DND-41 (cell line): ENCODE results near the gene FBXO47.
A peak's percentile ranks its signal among the peaks of the same experiment; 100 is the strongest.

Experiments
- ATAC-seq: fragments of 200-7000 bp; cut with Tn5 transposase; 3 replicates; pipeline ENCODE4 v1.9.1; 2021; ENCODE audit warnings: low read depth; ENCODE audit not compliant: insufficient read depth
- DNase-seq: peaks from one replicate; pipeline ENCODE4 v3.0.0-alpha.2; 2020
- H2AFZ ChIP-seq: 2 replicates; pipeline ENCODE4 v1.6.0; 2012; ENCODE audit warnings: low read depth, low read length
- H3K27ac ChIP-seq: 2 replicates; pipeline ENCODE4 v1.5.1; 2012; ENCODE audit warnings: low read length, inconsistent platforms
- H3K27me3 ChIP-seq: fragments of 200-600 bp; sonication (generic); 2 replicates; pipeline ENCODE4 v1.6.0; 2012; ENCODE audit warnings: low read length, mild to moderate bottlenecking, inconsistent platforms; ENCODE audit not compliant: insufficient read depth, poor library complexity
- H3K36me3 ChIP-seq: 2 replicates; pipeline ENCODE4 v1.5.1; 2012; ENCODE audit warnings: low read length, inconsistent platforms; ENCODE audit not compliant: insufficient read depth
- H3K4me1 ChIP-seq: 2 replicates; pipeline ENCODE4 v1.5.1; 2012; ENCODE audit warnings: mild to moderate bottlenecking, low read length; ENCODE audit not compliant: insufficient read depth
- H3K4me2 ChIP-seq: 2 replicates; pipeline ENCODE4 v1.6.0; 2012; ENCODE audit warnings: mild to moderate bottlenecking, moderate library complexity, low read length, inconsistent platforms; ENCODE audit not compliant: insufficient read depth
- H3K4me3 ChIP-seq, 2 experiments: fragments of 200-600 bp in 1 of 2; shearing (Covaris generic) in 1 of 2; 2 replicates each; pipeline ENCODE4 v1.5.1; 2012 to 2016; ENCODE audit warnings: inconsistent platforms in 2 of 2, low read length in 2 of 2, mild to moderate bottlenecking in 2 of 2, low read depth in 1 of 2, moderate library complexity in 1 of 2
- H3K79me2 ChIP-seq: 2 replicates; pipeline ENCODE4 v1.6.0; 2012; ENCODE audit warnings: low read length, inconsistent platforms; ENCODE audit not compliant: insufficient read depth
- H3K9ac ChIP-seq: 2 replicates; pipeline ENCODE4 v1.6.0; 2012; ENCODE audit warnings: low read depth, mild to moderate bottlenecking, inconsistent platforms, low read length, moderate library complexity
- H3K9me3 ChIP-seq: 2 replicates; pipeline ENCODE4 v1.5.1; 2012; ENCODE audit warnings: low read length, moderate library complexity, mild to moderate bottlenecking, inconsistent platforms; ENCODE audit not compliant: insufficient read depth, severe bottlenecking
- H4K20me1 ChIP-seq: 2 replicates; pipeline ENCODE4 v1.6.0; 2012; ENCODE audit warnings: low read length; ENCODE audit not compliant: insufficient read depth
- EZH2 ChIP-seq: IDR thresholded peaks from 3 replicates; pipeline ENCODE4 v1.6.1; 2012; ENCODE audit warnings: borderline replicate concordance, low read depth, mild to moderate bottlenecking, moderate library complexity, low read length, inconsistent platforms; ENCODE audit not compliant: severe bottlenecking
- TF ChIP-seq, protein P1 (sequence below): IDR thresholded peaks from 2 replicates; pipeline ENCODE4 v1.5.1; 2012; ENCODE audit warnings: borderline replicate concordance, low read length, moderate library complexity, mild to moderate bottlenecking; ENCODE audit not compliant: poor library complexity, severe bottlenecking; ENCODE audit errors: extremely low read depth

Gene FBXO47

DNA sequence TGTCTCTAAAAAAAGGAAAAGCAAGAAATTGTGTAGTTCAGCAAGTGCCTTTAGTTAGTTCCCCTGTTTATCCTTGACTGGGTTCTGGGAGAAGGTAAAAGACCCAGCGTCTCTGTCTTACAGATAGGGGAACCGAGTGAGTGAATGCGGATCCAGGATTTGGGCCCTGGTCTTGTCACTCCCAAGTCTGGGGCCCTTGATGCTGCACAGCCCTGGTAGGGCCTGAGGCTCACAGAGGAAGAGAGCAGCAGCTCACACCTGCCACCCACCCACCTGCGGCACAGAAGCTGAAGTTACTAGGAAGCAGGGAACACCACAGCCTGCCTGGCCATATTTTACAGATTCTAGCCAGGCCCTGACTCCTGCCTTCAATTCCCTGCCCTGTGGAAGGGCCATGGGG lies 75.1 kb downstream of the FBXO47 start:
- TF ChIP-seq, protein P1, sequence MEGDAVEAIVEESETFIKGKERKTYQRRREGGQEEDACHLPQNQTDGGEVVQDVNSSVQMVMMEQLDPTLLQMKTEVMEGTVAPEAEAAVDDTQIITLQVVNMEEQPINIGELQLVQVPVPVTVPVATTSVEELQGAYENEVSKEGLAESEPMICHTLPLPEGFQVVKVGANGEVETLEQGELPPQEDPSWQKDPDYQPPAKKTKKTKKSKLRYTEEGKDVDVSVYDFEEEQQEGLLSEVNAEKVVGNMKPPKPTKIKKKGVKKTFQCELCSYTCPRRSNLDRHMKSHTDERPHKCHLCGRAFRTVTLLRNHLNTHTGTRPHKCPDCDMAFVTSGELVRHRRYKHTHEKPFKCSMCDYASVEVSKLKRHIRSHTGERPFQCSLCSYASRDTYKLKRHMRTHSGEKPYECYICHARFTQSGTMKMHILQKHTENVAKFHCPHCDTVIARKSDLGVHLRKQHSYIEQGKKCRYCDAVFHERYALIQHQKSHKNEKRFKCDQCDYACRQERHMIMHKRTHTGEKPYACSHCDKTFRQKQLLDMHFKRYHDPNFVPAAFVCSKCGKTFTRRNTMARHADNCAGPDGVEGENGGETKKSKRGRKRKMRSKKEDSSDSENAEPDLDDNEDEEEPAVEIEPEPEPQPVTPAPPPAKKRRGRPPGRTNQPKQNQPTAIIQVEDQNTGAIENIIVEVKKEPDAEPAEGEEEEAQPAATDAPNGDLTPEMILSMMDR, result no peak
- TF ChIP-seq EZH2, result no peak
- Histone ChIP-seq H3K27me3 (no peaks in the 10 kb centered on the region), H2AFZ (no peak overlapping the region), H3K4me1 (peaks cover 20% of the 10 kb centered on the region), H4K20me1 (peaks cover 27% of the 10 kb centered on the region), H3K79me2 (peaks cover 27% of the 10 kb centered on the region), H3K4me2 (no peak overlapping the region), H3K36me3 (peaks cover 86% of the 10 kb centered on the region), H3K27ac (no peak overlapping the region), H3K9ac (no peak overlapping the region), H3K4me3 (no peak overlapping the region), H3K9me3 (no peaks in the 10 kb centered on the region)
- ATAC-seq, result no peak
- DNase-seq, result no peak

DNA sequence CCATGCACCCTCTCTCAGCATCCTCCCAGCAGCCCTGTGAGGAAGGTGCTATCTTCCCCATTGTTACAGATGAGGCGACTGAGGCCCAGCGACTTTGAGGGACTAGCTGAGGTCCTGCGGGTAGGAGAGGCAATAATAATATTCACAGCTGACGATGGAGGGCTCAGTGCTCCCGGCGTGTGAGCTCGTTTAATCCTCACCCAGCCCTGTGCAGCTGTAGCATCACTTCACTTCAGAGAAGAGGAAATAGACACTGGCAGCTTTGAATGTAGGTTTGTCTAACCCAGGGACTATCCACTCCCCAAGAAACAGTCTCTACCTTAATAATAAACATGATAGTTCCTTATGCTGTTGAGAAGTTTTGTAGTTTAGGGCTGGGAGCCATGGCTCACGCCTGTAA lies 75.8 kb downstream of the FBXO47 start:
- Histone ChIP-seq H3K27ac (no peak overlapping the region), H4K20me1 (peaks cover 32% of the 10 kb centered on the region)

DNA sequence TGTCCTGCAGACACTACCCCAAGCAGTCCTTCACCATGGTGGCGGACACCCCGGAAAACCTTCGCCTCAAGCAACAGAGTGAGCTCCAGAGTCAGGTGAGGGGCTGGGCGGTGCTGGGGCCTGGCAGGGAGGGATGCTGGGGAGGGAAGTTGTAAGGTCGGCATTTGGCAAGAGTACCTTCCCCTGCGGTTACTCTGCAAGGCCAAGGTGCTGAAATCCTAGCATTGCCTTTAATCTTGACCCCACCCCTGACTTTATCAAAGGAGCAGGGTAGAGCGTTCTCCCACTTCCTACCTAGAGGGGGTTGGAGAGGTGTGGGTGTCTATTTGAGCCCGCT lies 76.8 kb downstream of the FBXO47 start:
- Histone ChIP-seq H3K27me3 (no peaks in the 10 kb centered on the region), H3K79me2 (peaks cover 44% of the 10 kb centered on the region), H3K27ac (no peak overlapping the region), H3K9ac (no peak overlapping the region), H3K4me1 (peaks cover 3% of the 10 kb centered on the region; the same call in 1 of the 2 replicates), H4K20me1 (peaks cover 43% of the 10 kb centered on the region), H3K4me2 (no peak overlapping the region), H2AFZ (no peak overlapping the region), H3K9me3 (no peaks in the 10 kb centered on the region), H3K4me3 (no peak overlapping the region), H3K36me3 (peaks cover 86% of the 10 kb centered on the region)
- TF ChIP-seq EZH2, result no peak
- TF ChIP-seq, protein P1, result no peak
- no peak for DNase-seq
- no peak for ATAC-seq

More for the DNA sequence above, 75.8 kb downstream of the FBXO47 start:
- Histone ChIP-seq H3K9me3 (no peaks in the 10 kb centered on the region), H3K36me3 (peaks cover 86% of the 10 kb centered on the region), H3K4me1 (peaks cover 14% of the 10 kb centered on the region), H3K79me2 (peaks cover 33% of the 10 kb centered on the region), H3K4me2 (no peak overlapping the region), H3K9ac (no peak overlapping the region), H2AFZ (no peak overlapping the region), H3K27me3 (no peaks in the 10 kb centered on the region), H3K4me3 (no peak overlapping the region)
- ATAC-seq (no peak), DNase-seq (no peak)
- no peak for TF ChIP-seq EZH2
- TF ChIP-seq, protein P1, result no peak

DNA sequence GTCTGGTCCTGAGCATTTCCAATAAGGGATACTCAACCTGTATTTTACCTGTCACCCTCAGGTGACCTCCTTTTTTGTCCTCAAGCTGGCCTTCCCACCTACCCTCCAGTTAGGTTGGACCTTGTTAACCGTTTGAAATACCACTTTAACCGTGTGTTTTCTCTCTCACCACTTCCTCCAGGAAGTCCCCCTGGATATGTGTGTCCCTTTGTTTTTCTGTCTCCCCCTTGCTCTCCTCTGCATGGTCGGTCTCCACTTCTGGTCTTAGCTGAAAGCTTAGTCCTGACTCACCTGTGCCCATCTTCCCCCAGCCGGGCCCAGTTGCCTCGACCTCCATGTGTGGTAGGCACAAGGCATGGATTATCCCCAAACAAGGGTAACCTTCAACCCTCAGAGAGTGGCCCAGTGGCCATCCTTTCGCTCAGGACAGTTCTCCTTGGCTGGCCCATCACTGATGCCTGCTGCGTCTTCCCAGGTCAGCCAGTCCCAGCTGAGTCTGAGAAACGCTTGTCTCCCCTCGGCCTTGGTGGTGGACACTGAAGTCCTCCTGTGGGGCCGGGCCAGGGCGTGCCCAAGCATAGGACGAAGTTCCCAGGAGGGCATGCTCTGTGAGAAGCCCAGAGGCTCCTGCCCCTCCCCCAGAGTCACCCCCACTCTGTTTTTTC lies 77.3 kb downstream of the FBXO47 start:
- no peak for TF ChIP-seq EZH2
- TF ChIP-seq, protein P1, result no peak
- no peaks in the 10 kb centered on the region; the same call in 1 of the 2 replicates for H3K4me1 ChIP-seq
- H3K27me3 ChIP-seq, result no peaks in the 10 kb centered on the region
- H2AFZ ChIP-seq, result no peak overlapping the region
- H4K20me1 ChIP-seq, result peaks cover 48% of the 10 kb centered on the region
- 0 out of 2 replicates have a peak overlapping the region, but pooled peaks have one; percentile 19 for H3K27ac ChIP-seq
- no peak overlapping the region for H3K4me3 ChIP-seq
- H3K79me2 ChIP-seq, result peaks cover 49% of the 10 kb centered on the region
- H3K36me3 ChIP-seq, result peaks cover 91% of the 10 kb centered on the region
- DNase-seq (no peak), ATAC-seq (no peak)
- no peak overlapping the region for H3K4me2 ChIP-seq
- H3K9me3 ChIP-seq, result no peaks in the 10 kb centered on the region
- no peak overlapping the region for H3K9ac ChIP-seq
